ENCODE results near the gene POC1A. TPM values are rescaled to one million over a fixed set of nuclear protein-coding genes. Genes with fewer than 3 reads are reported as not detected.

POC1A gene
- total and polyA plus RNA-seq, 2 of the 8 experiments (the other 6 are each of a cell fraction or from before 2014, with no cell fraction given): 35.7 to 39.2 TPM

GRCh38 chr3:52137311-52137710 lies 16.9 kb downstream of the POC1A start:
- Histone ChIP-seq H2BK5ac (ENCODE audit: low read depth, low read length) (no peak overlapping the region), H2BK15ac (ENCODE audit: low read length) (no peak overlapping the region), H3K4me1 (replicated peaks in 1 of 4; ENCODE audit: control insufficient read depth in 3 of 4, insufficient read depth in 4 of 4, low read length in 3 of 4) (no peaks in the 10 kb centered on the region), H3K4me3 (ENCODE audit: extremely low read depth in 1 of 4, insufficient read depth in 2 of 4, low read depth in 3 of 4, low read length in 4 of 4) (no peak overlapping the region), H3K23me2 (ENCODE audit: low read depth, low read length) (no peaks in the 10 kb centered on the region), H3K9ac (replicated peaks in 1 of 4; ENCODE audit: extremely low read depth in 1 of 4, low read depth in 3 of 4, low read length in 3 of 4) (0 out of 7 replicates have a peak overlapping the region, but pooled peaks of 1 of the 4 experiments have one; percentile 18), H3K9me3 (ENCODE audit: insufficient read depth in 2 of 2, low read depth in 1 of 2, low read length in 1 of 2) (no peaks in the 10 kb centered on the region), H3K27ac (ENCODE audit: low read depth, low read length) (no peak overlapping the region), H3K14ac (ENCODE audit: insufficient read length) (no peak overlapping the region), H3K36me3 (ENCODE audit: control insufficient read depth in 2 of 4, insufficient read depth in 4 of 4, low read length in 3 of 4) (peaks cover 0 to 25% (median 18%) of the 10 kb centered on the region in 4 experiments; a peak in 7 of 8 replicates), H4K91ac (replicated peaks; ENCODE audit: insufficient read length, low read length) (no peak overlapping the region), H4K20me1 (replicated peaks in 1 of 2; ENCODE audit: control insufficient read depth in 1 of 2, insufficient read depth in 2 of 2, low read length in 2 of 2) (peaks cover 0 to 13% of the 10 kb centered on the region in 2 experiments), H2BK12ac (ENCODE audit: low read depth, low read length) (no peak overlapping the region), H3K27me3 (replicated peaks in 1 of 4; ENCODE audit: control insufficient read depth in 3 of 4, extremely low read depth in 1 of 4, insufficient read depth in 3 of 4, low read length in 3 of 4) (no peaks in the 10 kb centered on the region), H3K23ac (ENCODE audit: insufficient read length) (no peak overlapping the region), H4K5ac (ENCODE audit: insufficient read length, low read depth, low read length) (no peak overlapping the region), H3K56ac (replicated peaks; ENCODE audit: insufficient read length, low read depth, low read length) (no peak overlapping the region), H2AK5ac (ENCODE audit: low read depth, low read length) (no peak overlapping the region), H3K4ac (replicated peaks; ENCODE audit: insufficient read length, low read depth, low read length) (no peak overlapping the region), H3K18ac (ENCODE audit: extremely low read depth, low read length) (no peak overlapping the region), H3K4me2 (ENCODE audit: insufficient read depth in 1 of 2, low read depth in 2 of 2, low read length in 2 of 2) (no peak overlapping the region), H3K79me1 (ENCODE audit: low read depth, low read length) (no peaks in the 10 kb centered on the region; the same call in 1 of the 2 replicates), H2BK20ac (ENCODE audit: low read length) (no peak overlapping the region), H2AFZ (ENCODE audit: low read length) (no peak overlapping the region), H4K8ac (ENCODE audit: extremely low read depth, insufficient read depth, low read length) (no peak overlapping the region), H3K79me2 (ENCODE audit: control insufficient read depth in 1 of 2, insufficient read depth in 2 of 2, low read length in 2 of 2) (no peaks in the 10 kb centered on the region), H2BK120ac (replicated peaks; ENCODE audit: low read depth, low read length) (no peak overlapping the region)
- no peak for DNase-seq (ENCODE audit: low read depth in 1 of 2, low spot score in 2 of 2)
- no peak for FAIRE-seq
- ChIA-PET CTCF (ENCODE audit: partially characterized antibody) (interaction anchor here (0.7 to 2.9 kb wide), 7 partner anchors 8 to 126 kb away, joined by 3 to 19 read pairs (median 3); no protein-coding TSS in a partner anchor), POLR2A (ENCODE audit: partially characterized antibody) (interaction anchor here (1.4 to 2.0 kb wide), 3 partner anchors 17 to 141 kb away, joined by 4 to 5 read pairs (median 5); partner anchors contain the start of genes POC1A and RPL29)
- WGBS, 2 experiments (ENCODE audit: extremely low coverage in 1 of 2, insufficient coverage in 1 of 2, insufficient read length in 1 of 2, insufficient replicate concordance in 2 of 2, low coverage in 1 of 2, low lambda C conversion rate in 2 of 2, missing lambda C conversion rate in 1 of 2): 95% methylated on average over 7 of the region's 7 CpGs; no CpG with 5 or more reads in 1 of the 2 experiments
- TF ChIP-seq MAFK (IDR thresholded peaks at IDR 0.05; ENCODE audit: low read depth, low read length) (no peak), E2F6 (IDR thresholded peaks at IDR 0.05) (no peak), CREB1 (IDR thresholded peaks at IDR 0.05) (no peak), TEAD4 (IDR thresholded peaks at IDR 0.05; ENCODE audit: low read depth, low read length) (no peak), RFX5 (IDR thresholded peaks at IDR 0.05; ENCODE audit: borderline replicate concordance, low read depth, low read length) (no peak), SIRT6 (IDR thresholded peaks at IDR 0.05; ENCODE audit: low read length) (no peak), CHD1 (IDR thresholded peaks at IDR 0.05; ENCODE audit: low read depth, low read length) (no peak), RAD21 (IDR thresholded peaks at IDR 0.05 in 1 of 2, conservative IDR thresholded peaks at IDR 0.05 in 1 of 2; ENCODE audit: low read depth in 2 of 2, low read length in 2 of 2) (no peak), HDAC6 (IDR thresholded peaks at IDR 0.05; ENCODE audit: low read depth, low read length) (no peak)

All from H1 (cell line).